ENCODE results near the gene NRCAM. TPM values are rescaled to one million over a fixed set of nuclear protein-coding genes. Genes with fewer than 3 reads are reported as not detected.

NRCAM gene
- total RNA-seq, 4 donors from 2014 or later: 10.1 to 19.5 (median 13.0) TPM

- Histone ChIP-seq H3K4me1 (peaks cover 6 to 11% of the 10 kb centered on the region in 2 donors), H3K9me3 (no peaks in the 10 kb centered on the region), H3K4me3 (replicated peaks in 1 of 3) (no peak overlapping the region), H3K27ac (no peak overlapping the region), H3K36me3 (no peaks in the 10 kb centered on the region), H3K27me3 (no peaks in the 10 kb centered on the region)
- TF ChIP-seq POLR2A (IDR thresholded peaks at IDR 0.05) (no peak), CTCF (IDR thresholded peaks at IDR 0.05) (no peak)
- no peak for DNase-seq
- WGBS, 2 donors: 87 to 91% methylated on average over 2 of the region's 2 CpGs
- intact Hi-C loops (cut with DNase I): no loop called here
Measured at GRCh38 chr7:108314049-108314448, 142.2 kb downstream of the NRCAM start.

- TF ChIP-seq POLR2A (IDR thresholded peaks at IDR 0.05) (no peak), CTCF (IDR thresholded peaks at IDR 0.05) (no peak)
- Histone ChIP-seq H3K36me3 (no peaks in the 10 kb centered on the region), H3K27ac (no peak overlapping the region), H3K4me3 (replicated peaks in 1 of 3) (no peak overlapping the region), H3K4me1 (peaks cover 6 to 18% of the 10 kb centered on the region in 2 donors), H3K9me3 (no peaks in the 10 kb centered on the region), H3K27me3 (no peaks in the 10 kb centered on the region)
- WGBS, 2 donors: 42 to 45% methylated on average over 3 of the region's 3 CpGs
- intact Hi-C loops (cut with DNase I): no loop called here
- peak in 1 of 2 donors; percentile 29 for DNase-seq
Measured at GRCh38 chr7:108313086-108313485, 143.2 kb downstream of the NRCAM start.

- no peaks in the 10 kb centered on the region for H3K36me3 ChIP-seq
- DNase-seq: no peak
- H3K4me1 ChIP-seq: peaks cover 6 to 18% of the 10 kb centered on the region in 2 donors
- WGBS, 2 donors: 92 to 95% methylated on average over 3 of the region's 3 CpGs
- intact Hi-C loops (cut with DNase I): no loop called here
- H3K9me3 ChIP-seq: no peaks in the 10 kb centered on the region
- TF ChIP-seq CTCF (IDR thresholded peaks at IDR 0.05): no peak
- TF ChIP-seq POLR2A (IDR thresholded peaks at IDR 0.05): no peak
- H3K27me3 ChIP-seq: no peaks in the 10 kb centered on the region
- H3K27ac ChIP-seq: peak overlapping the region in 2 of 3 donors; percentile 7 to 14
- H3K4me3 ChIP-seq (replicated peaks in 1 of 3): no peak overlapping the region
Measured at GRCh38 chr7:108311446-108312168, 144.6 kb downstream of the NRCAM start.

- H3K4me3 ChIP-seq (replicated peaks in 1 of 3): no peak overlapping the region
- TF ChIP-seq POLR2A (IDR thresholded peaks at IDR 0.05) (no peak), CTCF (IDR thresholded peaks at IDR 0.05) (no peak)
- H3K9me3 ChIP-seq: no peaks in the 10 kb centered on the region
- H3K27ac ChIP-seq: peak overlapping the region in 1 of 3 donors; percentile 7
- no peaks in the 10 kb centered on the region for H3K36me3 ChIP-seq
- intact Hi-C loops (cut with DNase I): no loop called here
- no peaks in the 10 kb centered on the region for H3K27me3 ChIP-seq
- 28 to 53% methylated on average over 2 of the region's 2 CpGs for WGBS, 2 donors
- DNase-seq: no peak
- H3K4me1 ChIP-seq: peaks cover 6 to 18% of the 10 kb centered on the region in 2 donors
Measured at GRCh38 chr7:108310351-108310750, 145.9 kb downstream of the NRCAM start.

- H3K4me3 ChIP-seq (replicated peaks in 1 of 3): no peak overlapping the region
- DNase-seq: peak; percentile 9 to 34
- peaks cover 6 to 18% of the 10 kb centered on the region in 2 donors for H3K4me1 ChIP-seq
- 47 to 76% methylated on average over 2 of the region's 2 CpGs for WGBS, 2 donors
- H3K27ac ChIP-seq: no peak overlapping the region
- TF ChIP-seq CTCF (IDR thresholded peaks at IDR 0.05) (no peak), POLR2A (IDR thresholded peaks at IDR 0.05) (no peak)
- H3K9me3 ChIP-seq: no peaks in the 10 kb centered on the region
- intact Hi-C loops (cut with DNase I): no loop called here
- no peaks in the 10 kb centered on the region for H3K36me3 ChIP-seq
- H3K27me3 ChIP-seq: no peaks in the 10 kb centered on the region
Measured at GRCh38 chr7:108308903-108309302, 147.3 kb downstream of the NRCAM start.
